Right lobe of liver (tissue), 4 donors: ENCODE data around the gene SPAG16.

Experiments
- POLR2A ChIP-seq: fragments of 450-650 bp; IDR thresholded peaks from one replicate; pipeline ENCODE4 v1.6.1; 2017; ENCODE audit warnings: antibody characterized with exemption, mild to moderate bottlenecking
- TF ChIP-seq, protein P1 (sequence below), 4 donors: fragments of 200-600 bp in 3 of 4; fragments of 450-650 bp in 1 of 4; IDR thresholded peaks; one replicate each; pipeline versions ENCODE4 v1.5.1 to v1.8.0; 2016 to 2022; ENCODE audit warnings: antibody characterized with exemption in 4 of 4, mild to moderate bottlenecking in 2 of 4
- donor health status: DM: no; HTN: no; CAD: no.
- donor health status: DM: no; HTN: no; CAD: no.
- donor health status: DM: no; HTN: yes; CAD: no.

DNA sequence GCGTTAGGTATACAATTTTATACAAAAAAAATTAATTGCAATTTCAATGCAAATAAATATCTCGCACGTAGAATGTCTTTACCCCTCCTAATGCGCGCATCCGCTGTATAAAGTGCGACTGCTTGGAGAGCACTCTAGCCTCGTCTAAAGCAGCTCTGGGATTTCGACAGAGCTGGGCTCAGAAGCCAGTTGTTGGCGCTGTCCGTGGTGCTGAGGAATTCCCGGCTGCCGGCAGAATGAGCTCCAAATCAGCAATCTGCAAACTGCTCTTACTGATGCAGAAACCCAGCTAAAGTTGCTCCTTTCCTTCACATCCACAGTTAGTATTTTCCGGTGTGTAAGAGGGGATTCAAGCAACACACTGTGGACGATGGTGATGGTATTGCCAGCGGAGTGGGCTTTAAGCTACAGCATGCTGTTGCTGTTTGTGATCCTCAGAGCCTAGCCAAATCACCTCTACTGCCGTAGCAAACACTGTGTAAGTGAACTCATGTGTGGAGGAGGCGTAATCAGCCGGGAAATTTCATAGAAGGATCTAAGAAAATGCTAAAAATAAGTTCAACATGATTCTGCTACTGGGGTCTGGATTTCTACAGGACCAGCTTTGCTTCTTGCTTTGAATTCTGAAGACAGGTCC is 1126.8 kb downstream of the SPAG16 start, which contains the start of gene VWC2L:
- TF ChIP-seq, protein P1, sequence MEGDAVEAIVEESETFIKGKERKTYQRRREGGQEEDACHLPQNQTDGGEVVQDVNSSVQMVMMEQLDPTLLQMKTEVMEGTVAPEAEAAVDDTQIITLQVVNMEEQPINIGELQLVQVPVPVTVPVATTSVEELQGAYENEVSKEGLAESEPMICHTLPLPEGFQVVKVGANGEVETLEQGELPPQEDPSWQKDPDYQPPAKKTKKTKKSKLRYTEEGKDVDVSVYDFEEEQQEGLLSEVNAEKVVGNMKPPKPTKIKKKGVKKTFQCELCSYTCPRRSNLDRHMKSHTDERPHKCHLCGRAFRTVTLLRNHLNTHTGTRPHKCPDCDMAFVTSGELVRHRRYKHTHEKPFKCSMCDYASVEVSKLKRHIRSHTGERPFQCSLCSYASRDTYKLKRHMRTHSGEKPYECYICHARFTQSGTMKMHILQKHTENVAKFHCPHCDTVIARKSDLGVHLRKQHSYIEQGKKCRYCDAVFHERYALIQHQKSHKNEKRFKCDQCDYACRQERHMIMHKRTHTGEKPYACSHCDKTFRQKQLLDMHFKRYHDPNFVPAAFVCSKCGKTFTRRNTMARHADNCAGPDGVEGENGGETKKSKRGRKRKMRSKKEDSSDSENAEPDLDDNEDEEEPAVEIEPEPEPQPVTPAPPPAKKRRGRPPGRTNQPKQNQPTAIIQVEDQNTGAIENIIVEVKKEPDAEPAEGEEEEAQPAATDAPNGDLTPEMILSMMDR (IDR thresholded peaks at IDR 0.05) = no peak
- TF ChIP-seq POLR2A = no peak
